ENCODE results near the gene EFCAB6.

GRCh38 chr22:43515902-43516301, 296.2 kb downstream of the EFCAB6 start:
- TF ChIP-seq CTCF (conservative IDR thresholded peaks at IDR 0.05; ENCODE audit: low read length) (no peak), EZH2phosphoT487 (IDR thresholded peaks at IDR 0.05; ENCODE audit: borderline replicate concordance) (no peak)
